ENCODE measurements around the gene THRA. TPM values are rescaled to one million over a fixed set of nuclear protein-coding genes. Genes with fewer than 3 reads are reported as not detected.

THRA gene
- polyA plus RNA-seq, 1 experiment, result 25.2 TPM

GRCh38 chr17:40097087-40097486, 34.3 kb downstream of the THRA start:
- Histone ChIP-seq H3K9me3 (ENCODE audit: control insufficient read depth, insufficient read depth, low read length) (no peaks in the 10 kb centered on the region; the same call in 1 of the 2 replicates), H3K4me3 (ENCODE audit: low read depth, low read length) (no peak overlapping the region), H3K27me3 (ENCODE audit: control insufficient read depth, insufficient read depth, low read length) (no peaks in the 10 kb centered on the region), H3K27ac (ENCODE audit: low read depth, low read length) (no peak overlapping the region)
- POLR2A ChIA-PET, result interaction anchor here (1.0 kb wide), 2 partner anchors 15 to 58 kb away, joined by 3 read pairs; no protein-coding TSS in a partner anchor
- CTCF ChIA-PET, result interaction anchor here (1.0 to 3.1 kb wide), 3 partner anchors 11 to 70 kb away, joined by 3 to 14 read pairs (median 4); no protein-coding TSS in a partner anchor
- no peak for DNase-seq (ENCODE audit: low read depth, low spot score)
- TF ChIP-seq CTCF (IDR thresholded peaks at IDR 0.05; ENCODE audit: low read depth, low read length), result no peak

- CTCF ChIA-PET, result interaction anchor here (1.5 to 4.2 kb wide), 3 partner anchors 14 to 63 kb away, joined by 6 to 62 read pairs (median 14); no protein-coding TSS in a partner anchor
- Histone ChIP-seq H3K4me3 (ENCODE audit: low read depth, low read length) (peak overlapping the region; percentile 56), H3K27me3 (ENCODE audit: control insufficient read depth, insufficient read depth, low read length) (no peaks in the 10 kb centered on the region), H3K27ac (ENCODE audit: low read depth, low read length) (peak overlapping the region; percentile 85), H3K9me3 (ENCODE audit: control insufficient read depth, insufficient read depth, low read length) (no peaks in the 10 kb centered on the region; the same call in 1 of the 2 replicates)
- POLR2A ChIA-PET, result interaction anchor here (0.9 to 3.7 kb wide), 13 partner anchors 8 to 118 kb away, joined by 3 to 58 read pairs (median 6); partner anchors contain the start of genes CASC3, MED24 and PSMD3
- TF ChIP-seq CTCF (IDR thresholded peaks at IDR 0.05; ENCODE audit: low read depth, low read length), result no peak
- DNase-seq (ENCODE audit: low read depth, low spot score), result no peak
Observed at GRCh38 chr17:40097931-40098845, 35.4 kb downstream of the THRA start.

GRCh38 chr17:40098846-40099618, 36.3 kb downstream of the THRA start:
- CTCF ChIA-PET, result interaction anchor here (1.0 to 4.2 kb wide), 4 partner anchors 13 to 64 kb away, joined by 4 to 62 read pairs (median 10); no protein-coding TSS in a partner anchor
- Histone ChIP-seq H3K9me3 (ENCODE audit: control insufficient read depth, insufficient read depth, low read length) (no peaks in the 10 kb centered on the region; the same call in 1 of the 2 replicates), H3K27ac (ENCODE audit: low read depth, low read length) (peak overlapping the region; percentile 85), H3K27me3 (ENCODE audit: control insufficient read depth, insufficient read depth, low read length) (no peaks in the 10 kb centered on the region), H3K4me3 (ENCODE audit: low read depth, low read length) (peak overlapping the region; percentile 76)
- peak; percentile 98 for DNase-seq (ENCODE audit: low read depth, low spot score)
- TF ChIP-seq CTCF (IDR thresholded peaks at IDR 0.05; ENCODE audit: low read depth, low read length), result no peak
- POLR2A ChIA-PET, result interaction anchor here (0.9 to 3.7 kb wide), 13 partner anchors 8 to 119 kb away, joined by 3 to 58 read pairs (median 6); partner anchors contain the start of genes CASC3, MED24 and PSMD3

- Histone ChIP-seq H3K27ac (ENCODE audit: low read depth, low read length) (peak overlapping the region; percentile 87), H3K27me3 (ENCODE audit: control insufficient read depth, insufficient read depth, low read length) (no peaks in the 10 kb centered on the region), H3K4me3 (ENCODE audit: low read depth, low read length) (peak overlapping the region; percentile 76), H3K9me3 (ENCODE audit: control insufficient read depth, insufficient read depth, low read length) (no peaks in the 10 kb centered on the region; the same call in 1 of the 2 replicates)
- TF ChIP-seq CTCF (IDR thresholded peaks at IDR 0.05; ENCODE audit: low read depth, low read length), result no peak
- no peak for DNase-seq (ENCODE audit: low read depth, low spot score)
- POLR2A ChIA-PET, result interaction anchor here (0.7 to 3.7 kb wide), 25 partner anchors 7 to 262 kb away, joined by 3 to 58 read pairs (median 5); partner anchors contain the start of genes CASC3, MED24 and PSMD3
- CTCF ChIA-PET, result interaction anchor here (0.9 to 4.2 kb wide), 4 partner anchors 12 to 25 kb away, joined by 4 to 62 read pairs (median 9); no protein-coding TSS in a partner anchor
Observed at GRCh38 chr17:40099619-40100418, 37.1 kb downstream of the THRA start.

Measured in AG04450 (cell line).